Ovary (tissue), 9 donors: ENCODE measurements around the gene POLR2E. TPM values are rescaled to one million over a fixed set of nuclear protein-coding genes. Genes with fewer than 3 reads are reported as not detected.

Source experiments
- DNase-seq, 5 donors: peaks; one replicate each; pipeline ENCODE4 v3.0.0-alpha.2; 2019 to 2020
- H3K27ac ChIP-seq, 2 donors: fragments of 200-600 bp; one replicate each; pipeline versions ENCODE4 v1.5.1 to v1.8.0; 2019 to 2022
- H3K27me3 ChIP-seq: fragments of 200-600 bp; one replicate; pipeline ENCODE4 v1.8.0; 2022
- H3K36me3 ChIP-seq: fragments of 200-600 bp; sonication (generic); one replicate; pipeline ENCODE4 v1.5.1; 2019
- H3K4me1 ChIP-seq: one replicate; pipeline ENCODE4 v1.8.1; 2013; ENCODE audit warnings: mild to moderate bottlenecking, moderate library complexity; ENCODE audit not compliant: insufficient read depth
- H3K4me3 ChIP-seq: fragments of 200-600 bp; sonication (generic); one replicate; pipeline ENCODE4 v1.5.1; 2017
- H3K9me3 ChIP-seq, 2 donors: fragments of 200-600 bp in 1 of 2; sonication (generic) in 1 of 2; one replicate each; pipeline versions ENCODE4 v1.5.1 to v1.8.1; 2013 to 2019; ENCODE audit warnings: mild to moderate bottlenecking in 1 of 2, moderate library complexity in 1 of 2
- EP300 ChIP-seq: sonication (generic); formaldehyde crosslinking; IDR thresholded peaks from one replicate; pipeline ENCODE4 v1.6.1; 2017; ENCODE audit warnings: antibody characterized with exemption
- POLR2A ChIP-seq: fragments of 450-650 bp; IDR thresholded peaks from one replicate; pipeline ENCODE4 v1.6.1; 2017; ENCODE audit warnings: antibody characterized with exemption, mild to moderate bottlenecking, moderate library complexity
- WGBS, 3 donors: extraction: QIAGEN DNeasy Blood & Tissue Kit in 1 of 3; methylation state at CpG; one replicate each; pipeline versions ENCODE4 v1.1.5 to v1.1.7; 2013 to 2017; 5-methylcytosine and 5-hydroxymethylcytosine counted together
- intact Hi-C, 4 donors: fragments of 100-400 bp; cut with DNase I; formaldehyde crosslinking; loops; one replicate each; pipeline versions ENCODE4 v1.11.0 to v1.15.1; 2022 to 2023
- polyA plus RNA-seq, 2 donors: library from polyadenylated mRNA; stranded (reverse); fragments of 200-250 nt in 1 of 2; fragments of 350-450 nt in 1 of 2; fragmentation: Illumina TruSeq in 1 of 2; extraction: RNeasy Lipid Tissue Mini Kit (QIAGEN cat#74804) in 1 of 2; gene quantifications; one replicate each; pipeline ENCODE4 v1.2.3, GENCODE V29; 2013 to 2014
- total RNA-seq, 7 donors: library from RNA; depleted of rRNA in 2 of 7; stranded (reverse); fragments of >200 nt in 2 of 7; fragmentation: NEBNext Ultra II Directional in 3 of 7; extraction: Animal tissue kit (Norgen Biotek cat#: 25700) in 3 of 7; gene quantifications; one replicate each; pipeline versions ENCODE4 v1.1.0 to v1.2.4, GENCODE V29; 2016 to 2023
- TF ChIP-seq, protein P1 (sequence below), 3 donors: fragments of 450-650 bp in 2 of 3; fragments of 200-600 bp in 1 of 3; IDR thresholded peaks; one replicate each; pipeline versions ENCODE4 v1.5.1 to v1.8.0; 2016 to 2022; ENCODE audit warnings: antibody characterized with exemption in 3 of 3, mild to moderate bottlenecking in 1 of 3
- donor health status: DM: no; HTN: no; CAD: no; lungs with moderate emphysema.
- donor health status: DM: no; HTN: no; CAD: no.
- donor health status: Bipolar disorder and iron deficiency.
- donor health status: DM: yes; HTN: yes; CAD: no.
- donor health status: DM: no; HTN: no; CAD: no.
- donor health status: DM: yes; HTN: yes; CAD: no.

Gene POLR2E
- total and polyA plus RNA-seq, 9 donors, result 11.1 to 157 (median 119) TPM

DNA sequence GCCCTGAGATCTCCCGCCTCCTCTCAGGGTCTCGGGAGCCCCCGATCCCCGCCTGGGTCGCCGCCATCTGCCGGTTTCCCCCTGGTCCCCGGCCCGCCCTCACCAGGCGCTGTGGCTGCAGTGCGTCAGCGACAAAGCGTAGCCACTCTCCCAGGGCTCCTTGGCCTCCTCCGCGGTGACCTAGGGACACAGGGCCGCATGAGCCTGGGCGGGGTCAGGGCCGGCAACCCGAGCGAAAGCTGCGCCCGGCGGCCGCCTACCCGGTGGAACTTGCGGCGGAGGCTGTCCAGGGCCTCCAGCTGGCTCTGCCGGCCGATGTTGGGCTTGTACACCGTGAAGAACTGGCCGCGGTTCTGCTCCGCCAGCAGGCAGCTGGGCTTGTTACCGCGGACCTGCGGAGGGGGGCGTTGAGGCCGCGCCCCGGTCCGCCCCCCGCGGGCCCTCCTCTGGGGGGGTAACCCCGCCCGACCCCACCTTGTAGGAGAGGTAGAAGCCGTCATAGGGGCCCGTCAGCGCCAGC, 13.9 kb upstream of the POLR2E start:
- H3K4me3 ChIP-seq, result no peak overlapping the region
- no peaks in the 10 kb centered on the region for H3K27me3 ChIP-seq
- WGBS, 3 donors, result 78 to 84% (median 84%) methylated on average over 45 to 48 of the region's 48 CpGs
- H3K4me1 ChIP-seq, result peaks cover 23% of the 10 kb centered on the region
- H3K27ac ChIP-seq, result peak overlapping the region in 1 of 2 donors; percentile 6
- DNase-seq, result peak in 3 of 5 donors; percentile 42 to 55 (median 54)
- H3K36me3 ChIP-seq, result no peaks in the 10 kb centered on the region
- intact Hi-C loops, result loop anchor here in 1 of 4 donors (10.0 kb wide), 1 partner anchor 184 kb away; the partner anchor contains the start of gene ARID3A
- no peak for TF ChIP-seq EP300
- TF ChIP-seq, protein P1, sequence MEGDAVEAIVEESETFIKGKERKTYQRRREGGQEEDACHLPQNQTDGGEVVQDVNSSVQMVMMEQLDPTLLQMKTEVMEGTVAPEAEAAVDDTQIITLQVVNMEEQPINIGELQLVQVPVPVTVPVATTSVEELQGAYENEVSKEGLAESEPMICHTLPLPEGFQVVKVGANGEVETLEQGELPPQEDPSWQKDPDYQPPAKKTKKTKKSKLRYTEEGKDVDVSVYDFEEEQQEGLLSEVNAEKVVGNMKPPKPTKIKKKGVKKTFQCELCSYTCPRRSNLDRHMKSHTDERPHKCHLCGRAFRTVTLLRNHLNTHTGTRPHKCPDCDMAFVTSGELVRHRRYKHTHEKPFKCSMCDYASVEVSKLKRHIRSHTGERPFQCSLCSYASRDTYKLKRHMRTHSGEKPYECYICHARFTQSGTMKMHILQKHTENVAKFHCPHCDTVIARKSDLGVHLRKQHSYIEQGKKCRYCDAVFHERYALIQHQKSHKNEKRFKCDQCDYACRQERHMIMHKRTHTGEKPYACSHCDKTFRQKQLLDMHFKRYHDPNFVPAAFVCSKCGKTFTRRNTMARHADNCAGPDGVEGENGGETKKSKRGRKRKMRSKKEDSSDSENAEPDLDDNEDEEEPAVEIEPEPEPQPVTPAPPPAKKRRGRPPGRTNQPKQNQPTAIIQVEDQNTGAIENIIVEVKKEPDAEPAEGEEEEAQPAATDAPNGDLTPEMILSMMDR (IDR thresholded peaks at IDR 0.05), result no peak
- no peaks in the 10 kb centered on the region for H3K9me3 ChIP-seq

DNA sequence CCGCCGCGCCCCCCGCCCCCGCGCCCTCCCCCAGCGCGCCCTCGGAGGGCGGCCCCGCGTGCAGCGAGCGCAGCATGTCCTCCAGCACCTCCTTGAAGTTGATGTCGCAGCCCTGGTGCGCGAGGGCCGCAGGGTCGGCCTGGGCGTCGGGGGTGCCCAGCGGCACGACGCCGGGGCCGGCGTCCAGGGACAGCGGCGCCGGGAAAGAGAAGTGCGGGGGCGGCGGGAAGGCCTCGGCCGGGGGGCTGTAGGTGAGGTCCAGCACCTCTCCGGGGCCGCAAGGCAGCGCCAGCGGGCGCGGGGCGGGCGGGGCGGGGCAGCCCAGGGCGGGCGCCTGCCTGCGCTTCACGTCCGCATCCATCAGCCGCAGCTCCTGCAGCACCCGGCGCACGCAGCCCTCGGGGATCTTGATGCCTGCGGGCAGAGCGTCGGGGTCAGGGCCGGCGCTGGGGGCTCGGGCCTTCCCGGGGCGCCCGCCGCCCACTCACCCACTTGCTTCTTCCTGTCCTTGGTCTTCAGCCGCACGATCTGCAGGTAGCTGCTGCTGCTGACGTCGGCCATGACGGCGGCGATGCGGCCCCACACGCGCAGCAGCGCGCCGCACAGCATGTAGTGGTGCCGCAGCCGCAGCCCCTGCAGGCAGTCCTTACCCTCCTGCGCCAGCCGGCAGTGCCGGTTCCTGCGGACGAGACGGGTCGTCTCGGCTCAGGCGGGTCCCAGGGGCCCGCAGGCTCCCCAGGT, 13.3 kb upstream of the POLR2E start:
- Histone ChIP-seq H3K9me3 (no peaks in the 10 kb centered on the region), H3K4me3 (no peak overlapping the region), H3K4me1 (peaks cover 18% of the 10 kb centered on the region), H3K27me3 (no peaks in the 10 kb centered on the region), H3K27ac (no peak overlapping the region), H3K36me3 (no peaks in the 10 kb centered on the region)
- DNase-seq, result peak in 1 of 5 donors; percentile 44
- intact Hi-C loops, result loop anchor here in 1 of 4 donors (10.0 kb wide), 1 partner anchor 184 kb away; the partner anchor contains the start of gene ARID3A
- TF ChIP-seq POLR2A (no peak), EP300 (no peak)
- TF ChIP-seq, protein P1 (IDR thresholded peaks at IDR 0.05), result no peak
- WGBS, 3 donors, result 89 to 93% (median 90%) methylated on average over 78 to 89 of the region's 89 CpGs

DNA sequence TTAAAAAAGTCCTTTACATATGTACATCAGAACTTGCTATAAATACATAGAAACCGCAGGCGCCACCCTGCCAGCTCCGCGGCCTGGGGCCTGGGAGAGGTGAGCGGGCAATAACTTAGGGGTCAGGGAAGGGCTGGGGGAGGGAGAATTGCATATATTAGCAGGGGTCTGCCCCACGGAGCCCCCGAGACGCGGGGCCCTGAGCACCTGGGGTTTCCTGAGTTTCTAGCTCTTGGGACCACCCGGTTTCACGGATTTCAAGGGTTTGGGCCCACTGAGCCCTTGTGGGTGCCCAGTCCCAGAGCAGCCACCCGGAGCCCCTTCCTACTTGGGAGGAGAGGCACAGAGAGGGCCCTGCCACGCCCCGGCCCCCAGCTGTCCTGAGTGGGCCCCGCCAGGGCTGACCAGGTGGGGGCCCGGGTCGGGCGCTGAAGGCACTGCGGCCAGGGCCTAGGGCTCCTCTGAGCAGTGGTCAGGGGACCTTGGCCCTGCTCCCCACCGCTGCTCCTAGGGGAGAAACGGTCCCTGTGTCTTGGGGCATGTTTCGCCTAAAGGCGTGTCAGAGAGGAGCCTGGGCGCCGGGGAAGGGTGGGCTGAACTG, 12.6 kb upstream of the POLR2E start:
- Histone ChIP-seq H3K27ac (no peak overlapping the region), H3K36me3 (no peaks in the 10 kb centered on the region)

More for the DNA sequence above, 12.6 kb upstream of the POLR2E start:
- H3K4me1 ChIP-seq, result peaks cover 18% of the 10 kb centered on the region
- TF ChIP-seq POLR2A (no peak), EP300 (no peak)
- TF ChIP-seq, protein P1 (IDR thresholded peaks at IDR 0.05), result no peak
- intact Hi-C loops, result loop anchor here in 1 of 4 donors (10.0 kb wide), 1 partner anchor 183 kb away; the partner anchor contains the start of gene ARID3A
- H3K4me3 ChIP-seq, result no peak overlapping the region
- WGBS, 3 donors, result 89 to 91% (median 90%) methylated on average over 19 to 25 of the region's 25 CpGs
- H3K27me3 ChIP-seq, result no peaks in the 10 kb centered on the region
- H3K9me3 ChIP-seq, result no peaks in the 10 kb centered on the region
- DNase-seq, result no peak
